ENCODE results near the gene PARD3B. TPM values are rescaled to one million over a fixed set of nuclear protein-coding genes. Genes with fewer than 3 reads are reported as not detected.

The PARD3B gene
- 0.83 and 0.96 TPM in 2 replicates for total RNA-seq

GRCh38 chr2:204544961-204545860 lies at the start of gene PARD3B:
Gene PARD3B, plus strand, starts transcription at chr2:204545475. Its CDS starts 525 bp downstream, at chr2:204546000.
- intact Hi-C loops (cut with micrococcal nuclease), result no loop called here

GRCh38 chr2:204496779-204497178 lies 48.5 kb upstream of the PARD3B start:
- intact Hi-C loops (cut with micrococcal nuclease), result no loop called here

- intact Hi-C loops (cut with micrococcal nuclease), result no loop called here
Observed at GRCh38 chr2:204497855-204498254, 47.4 kb upstream of the PARD3B start.

- intact Hi-C loops (cut with micrococcal nuclease), result no loop called here
Observed at GRCh38 chr2:204498291-204498690, 47.0 kb upstream of the PARD3B start.

GRCh38 chr2:204503869-204504268 lies 41.4 kb upstream of the PARD3B start:
- intact Hi-C loops (cut with micrococcal nuclease), result no loop called here

- intact Hi-C loops (cut with micrococcal nuclease), result no loop called here
Observed at GRCh38 chr2:204504594-204504993, 40.7 kb upstream of the PARD3B start.

- intact Hi-C loops (cut with micrococcal nuclease), result no loop called here
Observed at GRCh38 chr2:204505488-204505887, 39.8 kb upstream of the PARD3B start.

GRCh38 chr2:204505946-204506345 lies 39.3 kb upstream of the PARD3B start:
- intact Hi-C loops (cut with micrococcal nuclease), result no loop called here

- intact Hi-C loops (cut with micrococcal nuclease), result no loop called here
Observed at GRCh38 chr2:204507636-204508035, 37.6 kb upstream of the PARD3B start.

- intact Hi-C loops (cut with micrococcal nuclease), result no loop called here
Observed at GRCh38 chr2:204510709-204511420, 34.4 kb upstream of the PARD3B start.

GRCh38 chr2:204514439-204514838 lies 30.8 kb upstream of the PARD3B start:
- intact Hi-C loops (cut with micrococcal nuclease), result no loop called here

- intact Hi-C loops (cut with micrococcal nuclease), result no loop called here
Observed at GRCh38 chr2:204515416-204515815, 29.9 kb upstream of the PARD3B start.

GRCh38 chr2:204517154-204517553 lies 28.1 kb upstream of the PARD3B start:
- intact Hi-C loops (cut with micrococcal nuclease), result no loop called here

- intact Hi-C loops (cut with micrococcal nuclease), result no loop called here
Observed at GRCh38 chr2:204529795-204530463, 15.3 kb upstream of the PARD3B start.

GRCh38 chr2:204530464-204530805 lies 14.8 kb upstream of the PARD3B start:
- intact Hi-C loops (cut with micrococcal nuclease), result no loop called here

- intact Hi-C loops (cut with micrococcal nuclease), result no loop called here
Observed at GRCh38 chr2:204533629-204534370, 11.5 kb upstream of the PARD3B start.

- intact Hi-C loops (cut with micrococcal nuclease), result no loop called here
Observed at GRCh38 chr2:204535356-204535755, 9.9 kb upstream of the PARD3B start.

- intact Hi-C loops (cut with micrococcal nuclease), result no loop called here
Observed at GRCh38 chr2:204535764-204536163, 9.5 kb upstream of the PARD3B start.

- intact Hi-C loops (cut with micrococcal nuclease), result no loop called here
Observed at GRCh38 chr2:204538182-204539018, 6.9 kb upstream of the PARD3B start.

GRCh38 chr2:204539019-204539385 lies 6.3 kb upstream of the PARD3B start:
- intact Hi-C loops (cut with micrococcal nuclease), result no loop called here

Data from T-helper 1 cell treated with Interleukin-12 subunit alpha and Interleukin-12 subunit beta and Interleukin-4 antibody, amounts not matched to agents 30 ng/mL and 1 ng/mL, for 36 hours (primary cell).